ENCODE measurements around the gene AFF3. TPM values are rescaled to one million over a fixed set of nuclear protein-coding genes. Genes with fewer than 3 reads are reported as not detected.

Gene AFF3
- total and polyA plus RNA-seq, 12 donors = 1.1 to 7.5 (median 3.9) TPM

DNA sequence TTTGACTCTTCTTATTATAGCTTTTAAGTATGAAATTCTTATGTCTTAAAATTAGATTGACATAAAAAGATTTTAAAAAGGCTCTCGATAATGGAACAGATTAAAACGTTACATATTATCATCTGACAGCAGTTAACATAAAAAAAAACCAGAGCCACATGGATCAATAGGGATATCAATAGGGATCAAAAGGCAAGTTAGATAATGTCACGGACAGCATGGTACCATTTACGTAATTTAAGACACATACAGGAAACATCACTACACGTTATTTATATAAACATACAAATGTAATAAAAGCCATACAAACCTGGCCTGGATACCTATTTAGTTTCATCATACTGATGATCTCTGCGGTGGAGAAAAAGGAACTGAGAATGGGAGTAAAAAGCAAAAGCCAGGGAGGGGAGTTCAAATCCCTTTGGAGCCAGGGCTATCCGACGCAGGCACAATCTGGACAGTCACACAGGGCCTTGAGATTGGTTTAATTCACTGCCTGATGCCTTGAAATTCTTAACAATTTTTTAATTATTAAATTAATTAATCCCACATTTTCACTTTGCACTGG is 227.2 kb downstream of the AFF3 start:
- no peak overlapping the region for H3K4me3 ChIP-seq
- no peak for DNase-seq
- intact Hi-C loops (cut with DNase I) = no loop called here
- H3K9me3 ChIP-seq (replicated peaks in 1 of 3) = no peaks in the 10 kb centered on the region
- no peaks in the 10 kb centered on the region for H3K4me1 ChIP-seq (replicated peaks in 1 of 2)
- 85 to 91% (median 87%) methylated on average over 8 of the region's 8 CpGs for WGBS, 4 donors
- H3K27ac ChIP-seq = no peak overlapping the region
- no peaks in the 10 kb centered on the region for H3K36me3 ChIP-seq (replicated peaks in 1 of 2)
- H3K27me3 ChIP-seq = no peaks in the 10 kb centered on the region
- TF ChIP-seq POLR2A (IDR thresholded peaks at IDR 0.05) = no peak
- TF ChIP-seq, protein P1, sequence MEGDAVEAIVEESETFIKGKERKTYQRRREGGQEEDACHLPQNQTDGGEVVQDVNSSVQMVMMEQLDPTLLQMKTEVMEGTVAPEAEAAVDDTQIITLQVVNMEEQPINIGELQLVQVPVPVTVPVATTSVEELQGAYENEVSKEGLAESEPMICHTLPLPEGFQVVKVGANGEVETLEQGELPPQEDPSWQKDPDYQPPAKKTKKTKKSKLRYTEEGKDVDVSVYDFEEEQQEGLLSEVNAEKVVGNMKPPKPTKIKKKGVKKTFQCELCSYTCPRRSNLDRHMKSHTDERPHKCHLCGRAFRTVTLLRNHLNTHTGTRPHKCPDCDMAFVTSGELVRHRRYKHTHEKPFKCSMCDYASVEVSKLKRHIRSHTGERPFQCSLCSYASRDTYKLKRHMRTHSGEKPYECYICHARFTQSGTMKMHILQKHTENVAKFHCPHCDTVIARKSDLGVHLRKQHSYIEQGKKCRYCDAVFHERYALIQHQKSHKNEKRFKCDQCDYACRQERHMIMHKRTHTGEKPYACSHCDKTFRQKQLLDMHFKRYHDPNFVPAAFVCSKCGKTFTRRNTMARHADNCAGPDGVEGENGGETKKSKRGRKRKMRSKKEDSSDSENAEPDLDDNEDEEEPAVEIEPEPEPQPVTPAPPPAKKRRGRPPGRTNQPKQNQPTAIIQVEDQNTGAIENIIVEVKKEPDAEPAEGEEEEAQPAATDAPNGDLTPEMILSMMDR (IDR thresholded peaks at IDR 0.05) = no peak

DNA sequence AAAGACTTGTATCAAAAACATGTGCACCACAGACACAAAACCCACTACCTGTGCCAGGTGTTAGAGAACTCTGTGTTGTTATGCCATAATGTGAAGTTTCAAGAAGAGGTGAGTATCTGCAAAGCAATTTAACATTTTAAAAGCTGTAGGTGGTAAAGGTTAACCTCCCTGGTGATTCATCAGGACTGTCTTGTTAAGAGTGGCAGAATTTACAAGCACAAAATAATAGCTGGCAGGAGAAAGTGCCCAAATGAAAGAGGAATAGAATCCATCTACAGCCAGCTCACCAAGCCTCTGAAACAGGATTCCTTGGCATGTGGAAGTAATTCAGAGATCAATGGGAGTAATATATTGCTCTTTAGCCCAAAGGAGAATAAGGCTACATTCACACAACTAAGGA is 230.7 kb downstream of the AFF3 start:
- H3K4me1 ChIP-seq (replicated peaks in 1 of 2) = no peaks in the 10 kb centered on the region
- no peaks in the 10 kb centered on the region for H3K36me3 ChIP-seq (replicated peaks in 1 of 2)
- intact Hi-C loops (cut with DNase I) = no loop called here
- no peaks in the 10 kb centered on the region for H3K27me3 ChIP-seq
- no peaks in the 10 kb centered on the region for H3K9me3 ChIP-seq (replicated peaks in 1 of 3)
- no peak overlapping the region for H3K4me3 ChIP-seq
- DNase-seq = no peak
- no peak for TF ChIP-seq POLR2A (IDR thresholded peaks at IDR 0.05)
- TF ChIP-seq, protein P1 (IDR thresholded peaks at IDR 0.05) = no peak
- H3K27ac ChIP-seq = no peak overlapping the region

DNA sequence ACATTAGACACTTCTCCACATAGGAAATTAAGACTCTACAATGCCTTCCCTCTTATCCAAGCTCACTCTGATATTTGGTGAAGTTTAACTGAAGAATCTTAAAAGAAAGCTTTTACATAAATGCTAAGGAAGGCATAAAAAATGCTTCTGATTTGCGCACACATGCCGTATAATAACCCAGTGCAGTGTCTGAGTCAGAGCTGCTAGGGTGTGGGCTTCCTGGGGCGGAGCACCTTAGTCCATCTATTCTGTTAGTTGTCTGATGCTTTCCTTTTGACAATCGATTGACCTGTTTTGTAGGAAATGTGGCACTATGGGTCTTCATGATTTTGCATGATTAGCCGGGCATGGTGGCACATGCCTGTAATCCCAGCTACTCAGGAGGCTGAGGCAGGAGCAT is 231.5 kb downstream of the AFF3 start:
- Histone ChIP-seq H3K36me3 (replicated peaks in 1 of 2) (no peaks in the 10 kb centered on the region), H3K27me3 (no peaks in the 10 kb centered on the region), H3K4me1 (replicated peaks in 1 of 2) (no peaks in the 10 kb centered on the region), H3K4me3 (no peak overlapping the region), H3K27ac (no peak overlapping the region), H3K9me3 (replicated peaks in 1 of 3) (no peaks in the 10 kb centered on the region)
- 84 to 88% (median 84%) methylated on average over 5 of the region's 5 CpGs for WGBS, 4 donors
- no peak for DNase-seq
- intact Hi-C loops (cut with DNase I) = no loop called here
- TF ChIP-seq POLR2A (IDR thresholded peaks at IDR 0.05) = no peak
- TF ChIP-seq, protein P1 (IDR thresholded peaks at IDR 0.05) = no peak

DNA sequence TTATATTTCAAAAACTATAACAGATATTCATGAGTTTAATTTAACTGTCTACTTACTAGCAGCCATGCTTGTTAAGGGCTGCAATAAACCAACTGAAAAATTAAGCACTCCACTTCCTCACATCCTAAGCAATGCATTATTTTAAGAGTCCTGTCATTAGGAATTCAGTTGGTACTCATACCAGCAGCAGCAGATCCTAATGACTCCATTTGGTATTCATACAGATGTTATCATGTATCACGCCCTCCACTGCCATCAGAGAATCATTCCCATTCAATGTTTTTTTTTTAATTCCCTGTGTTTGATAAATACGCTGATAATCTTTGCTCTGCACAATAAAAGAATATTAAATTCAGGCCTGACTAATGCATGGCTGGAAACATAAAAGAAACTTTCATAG is 236.8 kb downstream of the AFF3 start:
- intact Hi-C loops (cut with DNase I) = no loop called here
- no peak overlapping the region for H3K27ac ChIP-seq
- no peaks in the 10 kb centered on the region for H3K9me3 ChIP-seq (replicated peaks in 1 of 3)
- DNase-seq = no peak
- no peaks in the 10 kb centered on the region for H3K36me3 ChIP-seq (replicated peaks in 1 of 2)
- TF ChIP-seq, protein P1 (IDR thresholded peaks at IDR 0.05) = no peak
- TF ChIP-seq POLR2A (IDR thresholded peaks at IDR 0.05) = no peak
- H3K4me3 ChIP-seq = no peak overlapping the region
- H3K27me3 ChIP-seq = no peaks in the 10 kb centered on the region
- no peaks in the 10 kb centered on the region for H3K4me1 ChIP-seq (replicated peaks in 1 of 2)
- WGBS, 4 donors = 88 to 95% (median 94%) methylated on average over 2 of the region's 2 CpGs
